HCT116 (cell line): Measurements from ENCODE around the gene RGS11. TPM values are rescaled to one million over a fixed set of nuclear protein-coding genes. Genes with fewer than 3 reads are reported as not detected.

ENCODE experiments used
- ATAC-seq: fragments of 200-7000 bp; cut with Tn5 transposase; 2 replicates; pipeline ENCODE4 v1.9.1; 2020; ENCODE audit warnings: mild to moderate bottlenecking, moderate library complexity
- BruUV-seq: library from RNA; stranded (reverse); fragments of 400-500 nt; replicated peaks from 2 replicates; lab custom pipeline; 2021; lab: Mats Ljungman, UMichigan
- CTCF ChIA-PET: fragments of 300-600 bp; sonication (Branson Sonifier 250); formaldehyde crosslinking; loops from one replicate; lab custom pipeline; 2021; ENCODE audit warnings: antibody characterized with exemption; lab: Charles Lee
- POLR2A ChIA-PET: fragments of 300-600, 350-600 bp; sonication (Branson Sonifier 250); formaldehyde crosslinking; loops from one replicate; lab custom pipeline; 2021; ENCODE audit warnings: antibody characterized with exemption; lab: Charles Lee
- RAD21 ChIA-PET, 2 experiments: fragments of 300-600 bp; sonication (Branson Sonifier 250); formaldehyde crosslinking; loops; one replicate each; lab custom pipeline; 2023; ENCODE audit warnings: low total read pairs in 2 of 2; ENCODE audit not compliant: uncharacterized antibody in 2 of 2, unreplicated experiment in 2 of 2, low non-redundant PET in 1 of 2; lab: Charles Lee
- DNase-seq: peaks from one replicate; pipeline ENCODE4 v3.0.0-alpha.2; 2010; ENCODE audit warnings: low read depth, low spot score
- H2AFZ ChIP-seq: fragments of 200-600 bp; shearing (Covaris generic), sonication (generic); 2 replicates; pipeline ENCODE4 v1.6.1; 2017; ENCODE audit warnings: low read depth, mixed run types, mixed read lengths, antibody characterized with exemption, low read length; ENCODE audit not compliant: poor library complexity, severe bottlenecking
- H3K27ac ChIP-seq: 2 replicates; pipeline ENCODE4 v1.5.1; 2012; ENCODE audit warnings: low read depth, low read length
- H3K27me3 ChIP-seq: fragments of 200-600 bp; sonication (generic); 2 replicates; pipeline ENCODE4 v1.6.1; 2016; ENCODE audit warnings: mixed run types, low read length, mixed read lengths; ENCODE audit not compliant: insufficient read depth
- H3K36me3 ChIP-seq, 2 experiments: fragments of 200-500 bp in 1 of 2; fragments of 200-600 bp in 1 of 2; sonication (Bioruptor generic) in 1 of 2; sonication (generic) in 1 of 2; 2 replicates each; pipeline versions ENCODE4 v1.5.1 to v1.6.1; 2014 to 2016; ENCODE audit warnings: low read length in 2 of 2, inconsistent platforms in 1 of 2, mixed read lengths in 1 of 2, mixed run types in 1 of 2; ENCODE audit not compliant: insufficient read depth in 2 of 2, control insufficient read depth in 1 of 2
- H3K4me1 ChIP-seq, 2 experiments: fragments of 200-600 bp in 1 of 2; sonication (generic) in 1 of 2; 2 replicates each; pipeline versions ENCODE4 v1.5.1 to v1.6.1; 2012 to 2017; ENCODE audit warnings: low read length in 2 of 2, inconsistent platforms in 1 of 2, mild to moderate bottlenecking in 1 of 2, mixed read lengths in 1 of 2, mixed run types in 1 of 2, moderate library complexity in 1 of 2; ENCODE audit not compliant: insufficient read depth in 2 of 2, control insufficient read depth in 1 of 2
- H3K4me2 ChIP-seq: fragments of 200-600 bp; sonication (generic); 2 replicates; pipeline ENCODE4 v1.6.1; 2017; ENCODE audit warnings: mixed run types, low read length, mixed read lengths
- H3K4me3 ChIP-seq, 2 experiments: fragments of 200-600 bp in 1 of 2; sonication (generic) in 1 of 2; replicated peaks in 1 of 2; 2 replicates each; pipeline ENCODE4 v1.5.1; 2011 to 2016; ENCODE audit warnings: low read length in 2 of 2, control low read depth in 1 of 2, low read depth in 1 of 2, mild to moderate bottlenecking in 1 of 2, mixed read lengths in 1 of 2, mixed run types in 1 of 2
- H3K79me2 ChIP-seq: fragments of 200-600 bp; sonication (generic); 2 replicates; pipeline ENCODE4 v1.6.1; 2017; ENCODE audit warnings: mild to moderate bottlenecking, mixed run types, low read length, moderate library complexity, mixed read lengths; ENCODE audit not compliant: insufficient read depth
- H3K9ac ChIP-seq: fragments of 200-600 bp; sonication (generic); 2 replicates; pipeline ENCODE4 v1.6.1; 2016; ENCODE audit warnings: low read length, mixed read lengths
- H3K9me2 ChIP-seq: fragments of 200-600 bp; sonication (generic), shearing (Covaris generic); 2 replicates; pipeline ENCODE4 v1.6.1; 2017; ENCODE audit warnings: mixed run types, mild to moderate bottlenecking, moderate library complexity; ENCODE audit not compliant: insufficient read depth
- H3K9me3 ChIP-seq, 2 experiments: fragments of 200-500 bp in 1 of 2; fragments of 200-600 bp in 1 of 2; sonication (Bioruptor generic) in 1 of 2; sonication (generic) in 1 of 2; 2 replicates each; pipeline ENCODE4 v1.6.1; 2014 to 2017; ENCODE audit warnings: low read length in 2 of 2, mixed read lengths in 2 of 2, inconsistent platforms in 1 of 2, low read depth in 1 of 2, mild to moderate bottlenecking in 1 of 2, mixed run types in 1 of 2, moderate library complexity in 1 of 2; ENCODE audit not compliant: control insufficient read depth in 1 of 2, insufficient read depth in 1 of 2
- H4K20me1 ChIP-seq: fragments of 200-600 bp; sonication (generic), shearing (Covaris generic); 2 replicates; pipeline ENCODE4 v1.6.1; 2017; ENCODE audit warnings: mixed run types, mild to moderate bottlenecking, moderate library complexity; ENCODE audit not compliant: insufficient read depth
- CTCF ChIP-seq, 3 experiments: fragments of 200-600 bp in 1 of 3; sonication (generic) in 1 of 3; IDR thresholded peaks in 2 of 3; conservative IDR thresholded peaks in 1 of 3; 2 replicates each; pipeline ENCODE4 v1.5.1; 2012 to 2017; ENCODE audit warnings: low read depth in 2 of 3, low read length in 2 of 3, antibody characterized with exemption in 1 of 3, borderline replicate concordance in 1 of 3, control low read depth in 1 of 3, mild to moderate bottlenecking in 1 of 3, mixed read lengths in 1 of 3, mixed run types in 1 of 3, moderate library complexity in 1 of 3; ENCODE audit not compliant: insufficient read depth in 1 of 3
- MAX ChIP-seq: IDR thresholded peaks from 2 replicates; pipeline ENCODE4 v1.6.1; 2012
- POLR2A ChIP-seq: IDR thresholded peaks from 2 replicates; pipeline ENCODE4 v1.7.0; 2011; ENCODE audit warnings: borderline replicate concordance; ENCODE audit not compliant: insufficient read depth, insufficient read length; ENCODE audit errors: extremely low read depth
- POLR2AphosphoS5 ChIP-seq: IDR thresholded peaks from 2 replicates; pipeline ENCODE4 v1.6.1; 2011; ENCODE audit warnings: mild to moderate bottlenecking, low read depth, low read length, moderate library complexity
- SIN3A ChIP-seq: IDR thresholded peaks from 2 replicates; pipeline ENCODE4 v1.6.1; 2012; ENCODE audit warnings: low read depth
- SP1 ChIP-seq: IDR thresholded peaks from 2 replicates; pipeline ENCODE4 v1.6.1; 2012; ENCODE audit warnings: low read depth
- SRF ChIP-seq: IDR thresholded peaks from 2 replicates; pipeline ENCODE4 v1.6.1; 2012; ENCODE audit warnings: low read depth
- YY1 ChIP-seq: IDR thresholded peaks from 2 replicates; pipeline ENCODE4 v1.6.1; 2011; ENCODE audit warnings: low read length, low read depth, moderate library complexity, mild to moderate bottlenecking; ENCODE audit not compliant: insufficient replicate concordance; ENCODE audit errors: extremely low read depth
- ZNF274 ChIP-seq: fragments of 200-500 bp; sonication (Bioruptor generic); IDR thresholded peaks from 2 replicates; pipeline ENCODE4 v1.6.1; 2014; ENCODE audit warnings: mild to moderate bottlenecking, low read depth, low read length, inconsistent platforms
- intact Hi-C: fragments of 100-400 bp; cut with micrococcal nuclease; formaldehyde crosslinking; loops from 2 replicates; pipeline ENCODE4 v1.10.0; 2022
- total RNA-seq: library from RNA; stranded (reverse); gene quantifications from one replicate; pipeline ENCODE4 v1.2.1, GENCODE V29; 2021; ENCODE audit not compliant: unreplicated experiment

Gene RGS11
- total RNA-seq, 1 experiment from 2014 or later, result not detected

GRCh38 chr16:324451-325334 is 48.9 kb upstream of the RGS11 start:
- ATAC-seq (no peak), DNase-seq (no peak)
- Histone ChIP-seq H2AFZ (no peak overlapping the region), H3K4me1 (peaks cover 18 to 32% of the 10 kb centered on the region in 2 experiments), H3K79me2 (peaks cover 20% of the 10 kb centered on the region; the same call in 1 of the 2 replicates), H3K4me2 (no peak overlapping the region), H3K9ac (no peak overlapping the region), H3K36me3 (no peaks in the 10 kb centered on the region), H3K9me3 (no peaks in the 10 kb centered on the region), H3K4me3 (no peak overlapping the region), H4K20me1 (no peaks in the 10 kb centered on the region), H3K27ac (no peak overlapping the region), H3K9me2 (no peaks in the 10 kb centered on the region), H3K27me3 (no peaks in the 10 kb centered on the region)
- ChIA-PET CTCF (no interaction called here), POLR2A (no interaction called here), RAD21 (no interaction called here)
- intact Hi-C loops, result no loop called here
- BruUV-seq, result no TSS peak
- TF ChIP-seq SRF (no peak), SIN3A (no peak), MAX (no peak), YY1 (no peak), POLR2A (no peak), POLR2AphosphoS5 (no peak), ZNF274 (no peak), CTCF (IDR thresholded peaks at IDR 0.05 in 2 of 3, conservative IDR thresholded peaks at IDR 0.05 in 1 of 3; ENCODE audit: borderline replicate concordance in 1 of 3, insufficient read depth in 1 of 3, low read depth in 2 of 3, low read length in 2 of 3) (no peak), SP1 (no peak)
